GM23338 (cell line): ENCODE measurements around the gene ABCC10. TPM values are rescaled to one million over a fixed set of nuclear protein-coding genes. Genes with fewer than 3 reads are reported as not detected.

Source experiments
- ATAC-seq: fragments of 200-7000 bp; cut with Tn5 transposase; 3 replicates; pipeline ENCODE4 v1.9.1; 2020
- DNase-seq: peaks from one replicate; pipeline ENCODE4 v3.0.0-alpha.2; 2015; ENCODE audit warnings: low spot score
- H2AFZ ChIP-seq: fragments of 200-600 bp; sonication (generic); 2 replicates; pipeline ENCODE4 v1.8.0; 2016; ENCODE audit warnings: antibody characterized with exemption, mild to moderate bottlenecking, moderate library complexity
- H3F3A ChIP-seq: fragments of 200-600 bp; sonication (generic); replicated peaks from 2 replicates; pipeline ENCODE4 v1.8.0; 2017; ENCODE audit warnings: antibody characterized with exemption, mixed run types, low read depth
- H3K27ac ChIP-seq: fragments of 200-600 bp; sonication (generic); 2 replicates; pipeline ENCODE4 v1.6.1; 2016; ENCODE audit warnings: low read depth
- H3K27me3 ChIP-seq: fragments of 200-600 bp; sonication (generic); 2 replicates; pipeline ENCODE4 v1.8.0; 2016; ENCODE audit warnings: mild to moderate bottlenecking, mixed run types, moderate library complexity; ENCODE audit not compliant: insufficient read depth
- H3K36me3 ChIP-seq: fragments of 200-600 bp; sonication (generic); 2 replicates; pipeline ENCODE4 v1.8.0; 2016; ENCODE audit warnings: mild to moderate bottlenecking; ENCODE audit not compliant: insufficient read depth
- H3K4me1 ChIP-seq: fragments of 200-600 bp; sonication (generic); 2 replicates; pipeline ENCODE4 v1.8.0; 2016; ENCODE audit warnings: mild to moderate bottlenecking, moderate library complexity; ENCODE audit not compliant: insufficient read depth
- H3K4me2 ChIP-seq: fragments of 200-600 bp; sonication (generic); 2 replicates; pipeline ENCODE4 v1.7.1; 2017; ENCODE audit warnings: mixed run types
- H3K4me3 ChIP-seq: fragments of 200-600 bp; sonication (generic); 2 replicates; pipeline ENCODE4 v1.6.1; 2016; ENCODE audit warnings: mixed run types
- H3K79me2 ChIP-seq: fragments of 200-600 bp; sonication (generic); replicated peaks from 2 replicates; pipeline ENCODE4 v1.8.0; 2017; ENCODE audit warnings: mild to moderate bottlenecking; ENCODE audit not compliant: insufficient read depth
- H3K9me2 ChIP-seq: fragments of 200-600 bp; sonication (generic); 2 replicates; pipeline ENCODE4 v1.8.0; 2017; ENCODE audit not compliant: insufficient read depth
- H4K20me1 ChIP-seq: fragments of 200-600 bp; sonication (generic); replicated peaks from 2 replicates; pipeline ENCODE4 v1.8.0; 2017; ENCODE audit warnings: mild to moderate bottlenecking; ENCODE audit not compliant: insufficient read depth
- H3K27ac Mint-ChIP-seq: 2 replicates; pipeline ENCODE4 v1.8.0; 2020; ENCODE audit warnings: inconsistent platforms, mild to moderate bottlenecking, moderate library complexity, mixed read lengths
- H3K27me3 Mint-ChIP-seq: 3 replicates; pipeline ENCODE4 v1.8.0; 2022; ENCODE audit warnings: low read depth, mild to moderate bottlenecking, moderate library complexity, mixed read lengths, inconsistent platforms; ENCODE audit not compliant: insufficient read depth, poor library complexity
- H3K36me3 Mint-ChIP-seq: 3 replicates; pipeline ENCODE4 v1.8.0; 2021; ENCODE audit warnings: low read depth, mild to moderate bottlenecking, inconsistent platforms, moderate library complexity, mixed read lengths
- H3K4me1 Mint-ChIP-seq: 3 replicates; pipeline ENCODE4 v1.8.0; 2020; ENCODE audit warnings: mild to moderate bottlenecking, inconsistent platforms, mixed read lengths
- H3K4me3 Mint-ChIP-seq: 3 replicates; pipeline ENCODE4 v1.8.0; 2021; ENCODE audit warnings: moderate library complexity, mild to moderate bottlenecking, inconsistent platforms, mixed read lengths
- H3K9me3 Mint-ChIP-seq: 3 replicates; pipeline ENCODE4 v1.8.0; 2020; ENCODE audit warnings: moderate library complexity, mild to moderate bottlenecking, inconsistent platforms, mixed read lengths
- CREB1 ChIP-seq: fragments of 250-450 bp; sonication (Bioruptor Pico); IDR thresholded peaks from 2 replicates; pipeline ENCODE4 v1.5.0; 2020; ENCODE audit warnings: low read depth, mild to moderate bottlenecking, moderate library complexity
- CTCF ChIP-seq, 2 experiments: fragments of 200-600 bp in 1 of 2; sonication (generic) in 1 of 2; conservative IDR thresholded peaks; 2 replicates each; pipeline versions ENCODE4 v1.5.1 to v1.6.1; 2016 to 2017; ENCODE audit warnings: antibody characterized with exemption in 2 of 2, low read depth in 2 of 2, mild to moderate bottlenecking in 2 of 2, moderate library complexity in 1 of 2
- ETS1 ChIP-seq: IDR thresholded peaks from 2 replicates; pipeline ENCODE4 v1.6.1; 2016; ENCODE audit warnings: antibody characterized with exemption
- EZH2phosphoT487 ChIP-seq: fragments of 200-600 bp; sonication (generic); IDR thresholded peaks from one replicate; pipeline ENCODE4 v1.8.1; 2018; ENCODE audit warnings: antibody characterized with exemption; ENCODE audit not compliant: unreplicated experiment
- JUNB ChIP-seq: IDR thresholded peaks from one replicate; pipeline ENCODE4 v1.6.1; 2016; ENCODE audit warnings: antibody characterized with exemption; ENCODE audit not compliant: unreplicated experiment
- NANOG ChIP-seq: IDR thresholded peaks from 2 replicates; pipeline ENCODE4 v1.6.1; 2016; ENCODE audit warnings: antibody characterized with exemption, borderline replicate concordance
- POLR2AphosphoS5 ChIP-seq: IDR thresholded peaks from 2 replicates; pipeline ENCODE4 v1.6.1; 2016; ENCODE audit warnings: antibody characterized with exemption, low read depth
- REST ChIP-seq: IDR thresholded peaks from one replicate; pipeline ENCODE4 v1.6.1; 2018; ENCODE audit warnings: antibody characterized with exemption; ENCODE audit not compliant: unreplicated experiment
- ZNF331 ChIP-seq: fragments of 250-450 bp; sonication (Bioruptor Pico); IDR thresholded peaks from 2 replicates; pipeline ENCODE4 v1.5.0; 2020; ENCODE audit warnings: low read depth, mild to moderate bottlenecking, moderate library complexity
- polyA plus RNA-seq: library from polyadenylated mRNA; unstranded; fragments of >200 nt; fragmentation: Nextera tagmentation; extraction: Ambion mirVana; gene quantifications from 2 replicates; pipeline ENCODE4 v1.2.1, GENCODE V29; 2016
- total RNA-seq: library from RNA; depleted of rRNA; stranded (reverse); fragments of >200 nt; shearing (Covaris generic); gene quantifications from 2 replicates; pipeline ENCODE4 v1.2.3, GENCODE V29; 2014

The ABCC10 gene
- total and polyA plus RNA-seq, 2 experiments from 2014 or later: 16.9 to 17.5 TPM

- Mint-ChIP-seq H3K4me1 (peaks cover 29% of the 10 kb centered on the region), H3K27me3 (peaks cover 7% of the 10 kb centered on the region), H3K9me3 (no peaks in the 10 kb centered on the region), H3K36me3 (peaks cover 30% of the 10 kb centered on the region), H3K27ac (peak overlapping the region; percentile 91; the same call in 1 of the 2 replicates), H3K4me3 (no peak overlapping the region)
- Histone ChIP-seq H3K27ac (peak overlapping the region; percentile 59; the same call in 1 of the 2 replicates), H3K4me2 (peak overlapping the region; percentile 48), H3K4me1 (peaks cover 16% of the 10 kb centered on the region), H3K79me2 (peaks cover 31% of the 10 kb centered on the region), H2AFZ (no peak overlapping the region), H3K36me3 (peaks cover 2% of the 10 kb centered on the region; the same call in 1 of the 2 replicates), H3K4me3 (no peak overlapping the region), H3K9me2 (no peaks in the 10 kb centered on the region), H3K27me3 (no peaks in the 10 kb centered on the region), H3F3A (no peaks in the 10 kb centered on the region), H4K20me1 (peaks cover 6% of the 10 kb centered on the region)
- ATAC-seq (peak; percentile 76), DNase-seq (peak; percentile 72)
- TF ChIP-seq CTCF (conservative IDR thresholded peaks at IDR 0.05; ENCODE audit: low read depth in 2 of 2): peak; percentile 65 to 77
- no peak for TF ChIP-seq NANOG
- no peak for TF ChIP-seq POLR2AphosphoS5
- no peak for TF ChIP-seq REST
- TF ChIP-seq ETS1: no peak
- TF ChIP-seq JUNB: no peak
- TF ChIP-seq CREB1 (CRISPR knock-in tag): no peak
- TF ChIP-seq ZNF331: no peak
- no peak for TF ChIP-seq EZH2phosphoT487
Observed at GRCh38 chr6:43496370-43497128, 69.2 kb downstream of the ABCC10 start.
